ENCODE results near the gene CRYL1. TPM values are rescaled to one million over a fixed set of nuclear protein-coding genes. Genes with fewer than 3 reads are reported as not detected.

Gene CRYL1
- total and polyA plus RNA-seq, 2 experiments from 2014 or later: 65.5 to 66.2 TPM

- no peaks in the 10 kb centered on the region for H3K9me3 ChIP-seq (ENCODE audit: low read depth)
- no peaks in the 10 kb centered on the region for H3K27me3 ChIP-seq
- TF ChIP-seq CTCF (IDR thresholded peaks at IDR 0.05; ENCODE audit: poor library complexity) (no peak), EZH2phosphoT487 (IDR thresholded peaks at IDR 0.05; ENCODE audit: low read depth, severe bottlenecking, unreplicated experiment) (no peak), EZH2 (IDR thresholded peaks at IDR 0.05; ENCODE audit: borderline replicate concordance) (no peak)
- H3K79me2 ChIP-seq: peaks cover 37% of the 10 kb centered on the region
- H3K36me3 ChIP-seq (replicated peaks; ENCODE audit: insufficient read depth, low read depth): no peaks in the 10 kb centered on the region
- H4K20me1 ChIP-seq (ENCODE audit: insufficient read depth, poor library complexity, severe bottlenecking): no peaks in the 10 kb centered on the region
- peak within 1 kb of the TSS; percentile 97 for H3K27ac ChIP-seq
- H3K4me2 ChIP-seq: peak within 1 kb of the TSS; percentile 89
- peak within 1 kb of the TSS; percentile 72 for H2AFZ ChIP-seq
- peak; percentile 97 for DNase-seq (ENCODE audit: low spot score)
- no peaks in the 10 kb centered on the region for H3K9me2 ChIP-seq (replicated peaks; ENCODE audit: insufficient read depth)
- 3% methylated on average over 48 of the region's 74 CpGs for WGBS (ENCODE audit: low lambda C conversion rate, missing lambda C conversion rate)
- H3K4me1 ChIP-seq (ENCODE audit: insufficient read depth): peaks cover 7% of the 10 kb centered on the region
- H3K4me3 ChIP-seq: peak within 1 kb of the TSS; percentile 63
Observed at GRCh38 chr13:20566898-20567874, 41.5 kb upstream of the CRYL1 start, which contains the start of gene IFT88. TSS of gene IFT88 (plus strand) at chr13:20567157. CDS start at chr13:20574386, 7,229 bp downstream.

GRCh38 chr13:20566468-20566897, 40.8 kb upstream of the CRYL1 start:
- Histone ChIP-seq H3K4me2 (peak overlapping the region; percentile 89), H3K9me2 (replicated peaks; ENCODE audit: insufficient read depth) (no peaks in the 10 kb centered on the region), H3K27me3 (no peaks in the 10 kb centered on the region), H3K4me1 (ENCODE audit: insufficient read depth) (peaks cover 7% of the 10 kb centered on the region), H2AFZ (peak overlapping the region; percentile 23), H3K9me3 (ENCODE audit: low read depth) (no peaks in the 10 kb centered on the region), H3K79me2 (peaks cover 33% of the 10 kb centered on the region), H3K27ac (peak overlapping the region; percentile 97), H3K36me3 (replicated peaks; ENCODE audit: insufficient read depth, low read depth) (no peaks in the 10 kb centered on the region), H3K4me3 (peak overlapping the region; percentile 22), H4K20me1 (ENCODE audit: insufficient read depth, poor library complexity, severe bottlenecking) (no peaks in the 10 kb centered on the region)
- TF ChIP-seq EZH2phosphoT487 (IDR thresholded peaks at IDR 0.05; ENCODE audit: low read depth, severe bottlenecking, unreplicated experiment) (no peak), EZH2 (IDR thresholded peaks at IDR 0.05; ENCODE audit: borderline replicate concordance) (no peak), CTCF (IDR thresholded peaks at IDR 0.05; ENCODE audit: poor library complexity) (no peak)
- peak; percentile 90 for DNase-seq (ENCODE audit: low spot score)
- WGBS (ENCODE audit: low lambda C conversion rate, missing lambda C conversion rate): 2% methylated on average over 15 of the region's 21 CpGs

GRCh38 chr13:20565115-20565736, 39.6 kb upstream of the CRYL1 start:
- H3K4me2 ChIP-seq: no peak overlapping the region
- H2AFZ ChIP-seq: no peak overlapping the region
- peaks cover 20% of the 10 kb centered on the region for H3K79me2 ChIP-seq
- H3K27ac ChIP-seq: peak overlapping the region; percentile 97
- no peaks in the 10 kb centered on the region for H3K9me2 ChIP-seq (replicated peaks; ENCODE audit: insufficient read depth)
- H3K36me3 ChIP-seq (replicated peaks; ENCODE audit: insufficient read depth, low read depth): no peaks in the 10 kb centered on the region
- TF ChIP-seq EZH2 (IDR thresholded peaks at IDR 0.05; ENCODE audit: borderline replicate concordance) (no peak), CTCF (IDR thresholded peaks at IDR 0.05; ENCODE audit: poor library complexity) (no peak), EZH2phosphoT487 (IDR thresholded peaks at IDR 0.05; ENCODE audit: low read depth, severe bottlenecking, unreplicated experiment) (no peak)
- peaks cover 10% of the 10 kb centered on the region for H3K4me1 ChIP-seq (ENCODE audit: insufficient read depth)
- WGBS (ENCODE audit: low lambda C conversion rate, missing lambda C conversion rate): 94% methylated on average over 11 of the region's 11 CpGs
- no peaks in the 10 kb centered on the region for H3K27me3 ChIP-seq
- H4K20me1 ChIP-seq (ENCODE audit: insufficient read depth, poor library complexity, severe bottlenecking): no peaks in the 10 kb centered on the region
- no peak overlapping the region for H3K4me3 ChIP-seq
- DNase-seq (ENCODE audit: low spot score): no peak
- H3K9me3 ChIP-seq (ENCODE audit: low read depth): no peaks in the 10 kb centered on the region
